Keratinocyte (primary cell): ENCODE measurements around the gene DENND2A. TPM values are rescaled to one million over a fixed set of nuclear protein-coding genes. Genes with fewer than 3 reads are reported as not detected.

Experiments
- DNase-seq: peaks from one replicate; pipeline ENCODE4 v3.0.0-alpha.2; 2011; ENCODE audit warnings: low read depth, missing footprints, low spot score
- FAIRE-seq: peaks from 2 replicates; lab custom pipeline; 2011; peaks lifted over from hg19 to GRCh38; lab: Jason Lieb, UNC
- H2AFZ ChIP-seq: 2 replicates; pipeline ENCODE4 v1.6.0; 2012; ENCODE audit warnings: low read length, control low read depth, inconsistent platforms; ENCODE audit not compliant: control insufficient read depth
- H3K27ac ChIP-seq: 2 replicates; pipeline ENCODE4 v1.5.1; 2011; ENCODE audit warnings: low read length; ENCODE audit not compliant: control insufficient read depth, insufficient read depth
- H3K27me3 ChIP-seq: 3 replicates; pipeline ENCODE4 v1.6.0; 2011; ENCODE audit warnings: low read length; ENCODE audit not compliant: control insufficient read depth, insufficient read depth; ENCODE audit errors: extremely low read depth
- H3K36me3 ChIP-seq, 2 experiments: 2 replicates in 1 of 2; 3 replicates in 1 of 2; pipeline ENCODE4 v1.5.1; 2011; ENCODE audit warnings: low read length in 2 of 2, mild to moderate bottlenecking in 1 of 2; ENCODE audit not compliant: control insufficient read depth in 2 of 2, insufficient read depth in 2 of 2; ENCODE audit errors: extremely low read depth in 1 of 2
- H3K4me1 ChIP-seq: 3 replicates; pipeline ENCODE4 v1.5.1; 2011; ENCODE audit warnings: low read length; ENCODE audit not compliant: control insufficient read depth, insufficient read depth; ENCODE audit errors: extremely low read depth
- H3K4me2 ChIP-seq: 3 replicates; pipeline ENCODE4 v1.6.0; 2011; ENCODE audit warnings: low read depth, low read length; ENCODE audit not compliant: control insufficient read depth, insufficient read depth; ENCODE audit errors: extremely low read depth
- H3K4me3 ChIP-seq, 3 experiments: fragments of 200-600 bp in 1 of 3; sonication (generic) in 1 of 3; 2 replicates in 2 of 3; 3 replicates in 1 of 3; pipeline ENCODE4 v1.5.1; 2011 to 2016; ENCODE audit warnings: low read length in 3 of 3, mild to moderate bottlenecking in 3 of 3, control low read depth in 2 of 3, inconsistent platforms in 1 of 3, low read depth in 1 of 3, mixed read lengths in 1 of 3, mixed run types in 1 of 3, moderate library complexity in 1 of 3; ENCODE audit not compliant: control insufficient read depth in 2 of 3, insufficient read depth in 2 of 3; ENCODE audit errors: extremely low read depth in 1 of 3
- H3K79me2 ChIP-seq: 2 replicates; pipeline ENCODE4 v1.6.0; 2012; ENCODE audit warnings: low read length; ENCODE audit not compliant: control insufficient read depth, insufficient read depth
- H3K9ac ChIP-seq: 3 replicates; pipeline ENCODE4 v1.6.0; 2011; ENCODE audit warnings: low read length; ENCODE audit not compliant: control insufficient read depth, insufficient read depth; ENCODE audit errors: extremely low read depth
- H3K9me1 ChIP-seq: 3 replicates; pipeline ENCODE4 v1.6.0; 2011; ENCODE audit warnings: low read length; ENCODE audit not compliant: control insufficient read depth, insufficient read depth; ENCODE audit errors: extremely low read depth
- H3K9me3 ChIP-seq: 2 replicates; pipeline ENCODE4 v1.5.1; 2012; ENCODE audit warnings: low read depth, low read length; ENCODE audit not compliant: control insufficient read depth
- H4K20me1 ChIP-seq: 3 replicates; pipeline ENCODE4 v1.6.0; 2011; ENCODE audit warnings: low read length; ENCODE audit not compliant: control insufficient read depth, insufficient read depth; ENCODE audit errors: extremely low read depth
- EZH2 ChIP-seq: IDR thresholded peaks from one replicate; pipeline ENCODE4 v1.6.1; 2012; ENCODE audit warnings: inconsistent platforms, mild to moderate bottlenecking, low read length, moderate library complexity
- dilution Hi-C: fragments of 300-500 bp; cut with MboI; formaldehyde crosslinking; loops from one replicate; pipeline ENCODE4 v1.7.0; 2020; ENCODE audit warnings: low sequenced_read_pairs; ENCODE audit not compliant: extremely low pct_ligation_motif_present
- polyA plus RNA-seq, 5 experiments: library from polyadenylated mRNA; depleted of rRNA in 3 of 5; stranded (reverse) in 3 of 5; stranded (forward) in 1 of 5; unstranded in 1 of 5; fragments of >200 nt; gene quantifications; 1 replicate in 1 of 5; 2 replicates in 3 of 5; 3 replicates in 1 of 5; pipeline versions ENCODE4 v1.2.1 to v1.2.3, GENCODE V29; 2011 to 2012; ENCODE audit warnings: missing spikeins in 2 of 5, low read depth in 1 of 5, low replicate concordance in 1 of 5
- TF ChIP-seq, protein P1 (sequence below), 3 experiments: IDR thresholded peaks in 1 of 3; conservative IDR thresholded peaks in 1 of 3; optimal IDR thresholded peaks in 1 of 3; 2 replicates in 2 of 3; 3 replicates in 1 of 3; pipeline versions ENCODE3 to v1.5.1; 2011; ENCODE audit warnings: low read length in 3 of 3, mild to moderate bottlenecking in 3 of 3, moderate library complexity in 2 of 3, control low read depth in 1 of 3, inconsistent platforms in 1 of 3; ENCODE audit not compliant: insufficient read depth in 2 of 3; ENCODE audit errors: extremely low read depth in 1 of 3

Gene DENND2A
- polyA plus RNA-seq, 1 donor (not counting 4 experiments of a cell fraction or from before 2014, with no cell fraction given) = 1.8 TPM

DNA sequence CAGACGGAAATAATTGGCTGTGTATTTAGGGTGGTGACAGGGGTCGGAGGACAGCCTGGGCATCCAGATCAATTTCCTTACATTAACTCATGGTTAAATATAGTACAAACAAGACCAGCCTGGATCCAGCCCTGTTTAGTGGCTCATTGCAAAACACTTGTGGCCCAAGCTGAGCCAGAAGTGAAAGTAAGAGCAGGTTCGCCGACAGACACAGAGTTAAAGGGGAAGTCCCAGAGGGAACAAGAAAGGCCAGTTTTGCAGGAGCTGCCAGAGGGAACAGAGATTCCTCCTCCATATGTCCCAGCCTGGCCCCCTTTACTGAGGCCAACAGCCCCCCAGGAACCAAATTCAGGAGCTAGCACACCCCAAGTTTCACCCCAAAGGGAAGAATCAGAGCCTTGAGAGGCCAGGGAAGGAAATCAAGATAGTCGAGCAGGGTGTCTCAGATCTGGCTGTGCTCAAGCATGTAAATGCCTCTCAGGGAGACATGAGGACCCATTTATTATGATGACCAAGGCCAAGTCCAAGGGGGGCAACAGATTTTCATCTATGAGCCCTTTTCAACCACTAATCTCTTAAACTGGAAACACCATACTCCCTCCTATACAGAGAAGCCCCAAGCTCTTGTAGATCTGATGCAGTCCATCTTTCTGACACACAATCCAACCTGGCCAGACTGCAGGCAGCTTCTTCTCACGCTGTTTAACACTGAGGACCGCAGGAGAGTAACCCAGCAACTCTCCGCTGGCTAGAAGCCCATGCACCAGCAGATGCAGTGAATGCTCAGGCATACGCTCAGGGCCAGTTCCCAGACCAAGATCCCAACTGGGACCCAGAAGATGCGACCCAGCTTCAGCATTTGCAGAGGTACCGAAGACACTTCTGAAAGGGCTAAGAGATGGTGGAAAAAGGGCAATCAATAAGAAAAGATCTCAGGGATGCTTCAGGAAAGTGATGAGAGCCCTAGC is 16.2 kb upstream of the DENND2A start:
- Histone ChIP-seq H3K9me3 (no peaks in the 10 kb centered on the region), H3K4me1 (peaks cover 12% of the 10 kb centered on the region), H4K20me1 (no peaks in the 10 kb centered on the region), H2AFZ (peak overlapping the region; percentile 97), H3K79me2 (no peaks in the 10 kb centered on the region), H3K9ac (peak overlapping the region; percentile 52), H3K4me2 (peak overlapping the region; percentile 98), H3K27me3 (no peaks in the 10 kb centered on the region), H3K36me3 (no peaks in the 10 kb centered on the region), H3K9me1 (no peaks in the 10 kb centered on the region), H3K4me3 (peak overlapping the region in 2 of 3 experiments; percentile 57 to 67), H3K27ac (peak overlapping the region; percentile 40)
- dilution Hi-C loops = no loop called here
- TF ChIP-seq, protein P1, sequence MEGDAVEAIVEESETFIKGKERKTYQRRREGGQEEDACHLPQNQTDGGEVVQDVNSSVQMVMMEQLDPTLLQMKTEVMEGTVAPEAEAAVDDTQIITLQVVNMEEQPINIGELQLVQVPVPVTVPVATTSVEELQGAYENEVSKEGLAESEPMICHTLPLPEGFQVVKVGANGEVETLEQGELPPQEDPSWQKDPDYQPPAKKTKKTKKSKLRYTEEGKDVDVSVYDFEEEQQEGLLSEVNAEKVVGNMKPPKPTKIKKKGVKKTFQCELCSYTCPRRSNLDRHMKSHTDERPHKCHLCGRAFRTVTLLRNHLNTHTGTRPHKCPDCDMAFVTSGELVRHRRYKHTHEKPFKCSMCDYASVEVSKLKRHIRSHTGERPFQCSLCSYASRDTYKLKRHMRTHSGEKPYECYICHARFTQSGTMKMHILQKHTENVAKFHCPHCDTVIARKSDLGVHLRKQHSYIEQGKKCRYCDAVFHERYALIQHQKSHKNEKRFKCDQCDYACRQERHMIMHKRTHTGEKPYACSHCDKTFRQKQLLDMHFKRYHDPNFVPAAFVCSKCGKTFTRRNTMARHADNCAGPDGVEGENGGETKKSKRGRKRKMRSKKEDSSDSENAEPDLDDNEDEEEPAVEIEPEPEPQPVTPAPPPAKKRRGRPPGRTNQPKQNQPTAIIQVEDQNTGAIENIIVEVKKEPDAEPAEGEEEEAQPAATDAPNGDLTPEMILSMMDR (optimal IDR thresholded peaks at IDR 0.05 in 1 of 3, IDR thresholded peaks at IDR 0.05 in 1 of 3, conservative IDR thresholded peaks at IDR 0.05 in 1 of 3; ENCODE audit: extremely low read depth in 1 of 3, insufficient read depth in 2 of 3, low read length in 3 of 3) = no peak
- no peak for TF ChIP-seq EZH2
- FAIRE-seq (peak; percentile 17), DNase-seq (no peak)

DNA sequence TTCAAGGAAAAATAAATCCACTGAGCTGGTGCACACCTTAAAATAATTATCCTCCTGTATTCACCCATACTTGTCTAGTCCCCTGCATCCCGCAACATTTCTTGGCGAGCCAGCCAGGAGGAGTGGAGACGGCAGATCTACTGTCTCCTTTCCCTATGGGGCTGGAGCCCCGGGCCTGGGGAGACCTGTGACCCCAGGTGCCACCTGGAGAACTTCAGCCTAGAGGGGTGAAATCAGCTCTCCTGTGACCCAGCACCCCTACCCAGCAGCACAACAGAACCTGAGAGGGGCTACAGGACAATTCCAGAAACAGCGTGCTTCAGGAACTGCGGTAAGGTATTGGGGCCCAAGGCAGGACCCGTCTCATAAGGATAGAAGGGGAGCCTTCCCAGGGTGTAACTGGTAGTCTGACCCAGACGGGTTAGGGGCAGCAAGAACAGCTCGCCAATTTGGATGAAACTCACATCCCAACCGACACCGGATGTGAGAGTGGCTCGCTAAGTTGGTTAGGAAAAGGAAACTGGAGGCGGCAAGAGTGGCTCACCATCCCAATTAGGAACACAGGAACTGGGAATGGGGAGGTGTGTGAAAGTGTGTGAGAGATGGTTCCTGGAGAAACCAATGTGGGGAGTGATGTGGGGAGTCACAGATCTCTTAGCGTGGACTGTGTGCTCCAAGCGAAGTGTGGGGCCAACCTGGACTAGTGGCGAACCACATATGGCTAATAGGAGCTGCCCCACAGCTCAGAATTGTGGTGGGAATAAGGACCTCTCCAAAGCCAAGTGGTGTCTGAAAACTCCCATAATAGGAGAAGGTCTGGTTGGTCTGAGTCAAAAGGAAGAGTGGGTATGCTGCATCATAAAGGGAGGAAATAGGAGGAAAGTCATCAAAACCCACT is 15.1 kb upstream of the DENND2A start:
- TF ChIP-seq EZH2 = no peak
- TF ChIP-seq, protein P1 (optimal IDR thresholded peaks at IDR 0.05 in 1 of 3, IDR thresholded peaks at IDR 0.05 in 1 of 3, conservative IDR thresholded peaks at IDR 0.05 in 1 of 3; ENCODE audit: extremely low read depth in 1 of 3, insufficient read depth in 2 of 3, low read length in 3 of 3) = no peak
- peak overlapping the region; percentile 52 for H3K9ac ChIP-seq
- dilution Hi-C loops = no loop called here
- H3K27me3 ChIP-seq = no peaks in the 10 kb centered on the region
- peaks cover 16% of the 10 kb centered on the region for H3K4me1 ChIP-seq
- no peaks in the 10 kb centered on the region for H3K9me1 ChIP-seq
- H3K9me3 ChIP-seq = no peaks in the 10 kb centered on the region
- no peak for DNase-seq
- no peak overlapping the region for H3K27ac ChIP-seq
- peak overlapping the region; percentile 97 for H2AFZ ChIP-seq
- H4K20me1 ChIP-seq = no peaks in the 10 kb centered on the region
- no peaks in the 10 kb centered on the region for H3K36me3 ChIP-seq
- peak overlapping the region in 2 of 3 experiments; percentile 57 to 67 for H3K4me3 ChIP-seq
- no peaks in the 10 kb centered on the region for H3K79me2 ChIP-seq
- FAIRE-seq = no peak
- H3K4me2 ChIP-seq = peak overlapping the region; percentile 98
